ENCODE measurements around the gene TIAL1. TPM values are rescaled to one million over a fixed set of nuclear protein-coding genes. Genes with fewer than 3 reads are reported as not detected.
"Not testable (repeated sequence)": the region's sequence is repeated elsewhere in the genome, so short reads cannot be mapped to it uniquely, and the experiment has no call there.

TIAL1 gene
- total and polyA plus RNA-seq, 2 experiments from 2014 or later, result 92.6 to 131 TPM

DNA sequence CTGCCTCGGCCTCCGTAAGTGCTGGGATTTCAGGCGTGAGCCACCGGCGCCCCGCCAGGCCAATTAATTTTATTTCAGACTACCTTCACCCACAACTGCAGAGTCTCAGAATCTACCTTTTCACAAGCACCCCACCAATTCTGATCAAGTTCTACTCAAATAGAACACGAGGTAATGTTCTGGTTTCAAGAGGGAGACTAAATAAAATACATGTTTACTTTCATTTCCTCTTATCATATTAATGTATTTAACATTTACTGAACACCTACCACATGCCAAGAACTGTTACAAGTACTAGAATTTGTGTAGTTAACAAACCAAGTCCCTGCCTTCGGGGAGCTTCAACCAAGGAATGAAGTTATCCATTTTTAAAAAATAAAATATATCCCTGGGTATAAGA lies 28.8 kb downstream of the TIAL1 start:
- H3K4me1 ChIP-seq (ENCODE audit: insufficient read depth), result no peaks in the 10 kb centered on the region
- no peaks in the 10 kb centered on the region for H3K36me3 ChIP-seq (ENCODE audit: insufficient read depth)
- no peak overlapping the region for H3K4me3 Mint-ChIP-seq
- DNase-seq (ENCODE audit: low spot score) (no peak), ATAC-seq (peak; percentile 38; the same call in 1 of the 3 replicates)
- H3F3A ChIP-seq (replicated peaks; ENCODE audit: low read depth), result no peaks in the 10 kb centered on the region
- TF ChIP-seq ETS1 (IDR thresholded peaks at IDR 0.05), result no peak
- TF ChIP-seq, protein P1, sequence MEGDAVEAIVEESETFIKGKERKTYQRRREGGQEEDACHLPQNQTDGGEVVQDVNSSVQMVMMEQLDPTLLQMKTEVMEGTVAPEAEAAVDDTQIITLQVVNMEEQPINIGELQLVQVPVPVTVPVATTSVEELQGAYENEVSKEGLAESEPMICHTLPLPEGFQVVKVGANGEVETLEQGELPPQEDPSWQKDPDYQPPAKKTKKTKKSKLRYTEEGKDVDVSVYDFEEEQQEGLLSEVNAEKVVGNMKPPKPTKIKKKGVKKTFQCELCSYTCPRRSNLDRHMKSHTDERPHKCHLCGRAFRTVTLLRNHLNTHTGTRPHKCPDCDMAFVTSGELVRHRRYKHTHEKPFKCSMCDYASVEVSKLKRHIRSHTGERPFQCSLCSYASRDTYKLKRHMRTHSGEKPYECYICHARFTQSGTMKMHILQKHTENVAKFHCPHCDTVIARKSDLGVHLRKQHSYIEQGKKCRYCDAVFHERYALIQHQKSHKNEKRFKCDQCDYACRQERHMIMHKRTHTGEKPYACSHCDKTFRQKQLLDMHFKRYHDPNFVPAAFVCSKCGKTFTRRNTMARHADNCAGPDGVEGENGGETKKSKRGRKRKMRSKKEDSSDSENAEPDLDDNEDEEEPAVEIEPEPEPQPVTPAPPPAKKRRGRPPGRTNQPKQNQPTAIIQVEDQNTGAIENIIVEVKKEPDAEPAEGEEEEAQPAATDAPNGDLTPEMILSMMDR (conservative IDR thresholded peaks at IDR 0.05; ENCODE audit: low read depth in 2 of 2), result peak in 1 of 2 experiments; percentile 26; a peak in 2 of 4 replicates
- H2AFZ ChIP-seq, result no peak overlapping the region
- H3K79me2 ChIP-seq (replicated peaks; ENCODE audit: insufficient read depth), result no peaks in the 10 kb centered on the region
- H3K4me3 ChIP-seq, result no peak overlapping the region
- H3K4me2 ChIP-seq, result no peak overlapping the region
- peaks cover 9% of the 10 kb centered on the region for H3K27me3 Mint-ChIP-seq (ENCODE audit: insufficient read depth, low read depth, poor library complexity)
- H3K9me2 ChIP-seq (ENCODE audit: insufficient read depth), result no peaks in the 10 kb centered on the region
- no peaks in the 10 kb centered on the region for H3K4me1 Mint-ChIP-seq
- no peak overlapping the region for H3K27ac ChIP-seq (ENCODE audit: low read depth)
- H3K27me3 ChIP-seq (ENCODE audit: insufficient read depth), result no peaks in the 10 kb centered on the region
- H4K20me1 ChIP-seq (replicated peaks; ENCODE audit: insufficient read depth), result no peaks in the 10 kb centered on the region
- peaks cover 5% of the 10 kb centered on the region; the same call in 2 of the 3 replicates for H3K36me3 Mint-ChIP-seq (ENCODE audit: low read depth)
- no peak overlapping the region for H3K27ac Mint-ChIP-seq
- no peaks in the 10 kb centered on the region for H3K9me3 Mint-ChIP-seq

DNA sequence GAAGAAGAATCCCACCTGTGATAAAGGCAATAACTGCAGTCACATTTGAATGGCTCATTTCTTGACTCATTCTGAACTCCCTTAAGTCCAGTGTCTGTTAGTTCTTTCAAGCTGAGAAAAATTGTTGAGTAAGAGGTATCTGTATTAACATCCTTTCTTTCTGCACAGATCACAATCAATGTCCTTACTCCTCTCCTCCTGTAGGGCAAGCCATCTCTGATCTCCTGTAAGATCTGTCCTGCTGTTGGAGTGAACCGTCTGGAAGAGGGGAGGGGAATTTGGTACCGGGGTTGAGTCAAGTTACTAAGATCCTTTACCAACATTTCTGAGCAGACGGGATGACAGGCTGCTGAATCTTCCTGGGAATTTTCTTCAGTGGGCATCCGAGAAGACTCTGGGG lies 34.7 kb downstream of the TIAL1 start:
- Histone ChIP-seq H3K27me3 (ENCODE audit: insufficient read depth) (no peaks in the 10 kb centered on the region), H4K20me1 (replicated peaks; ENCODE audit: insufficient read depth) (no peaks in the 10 kb centered on the region), H2AFZ (no peak overlapping the region), H3K27ac (ENCODE audit: low read depth) (no peak overlapping the region), H3K4me2 (no peak overlapping the region), H3F3A (replicated peaks; ENCODE audit: low read depth) (no peaks in the 10 kb centered on the region), H3K36me3 (ENCODE audit: insufficient read depth) (no peaks in the 10 kb centered on the region), H3K79me2 (replicated peaks; ENCODE audit: insufficient read depth) (no peaks in the 10 kb centered on the region), H3K4me3 (no peak overlapping the region), H3K9me2 (ENCODE audit: insufficient read depth) (no peaks in the 10 kb centered on the region), H3K4me1 (ENCODE audit: insufficient read depth) (no peaks in the 10 kb centered on the region)
- DNase-seq (ENCODE audit: low spot score) (no peak), ATAC-seq (no peak)
- TF ChIP-seq, protein P2, sequence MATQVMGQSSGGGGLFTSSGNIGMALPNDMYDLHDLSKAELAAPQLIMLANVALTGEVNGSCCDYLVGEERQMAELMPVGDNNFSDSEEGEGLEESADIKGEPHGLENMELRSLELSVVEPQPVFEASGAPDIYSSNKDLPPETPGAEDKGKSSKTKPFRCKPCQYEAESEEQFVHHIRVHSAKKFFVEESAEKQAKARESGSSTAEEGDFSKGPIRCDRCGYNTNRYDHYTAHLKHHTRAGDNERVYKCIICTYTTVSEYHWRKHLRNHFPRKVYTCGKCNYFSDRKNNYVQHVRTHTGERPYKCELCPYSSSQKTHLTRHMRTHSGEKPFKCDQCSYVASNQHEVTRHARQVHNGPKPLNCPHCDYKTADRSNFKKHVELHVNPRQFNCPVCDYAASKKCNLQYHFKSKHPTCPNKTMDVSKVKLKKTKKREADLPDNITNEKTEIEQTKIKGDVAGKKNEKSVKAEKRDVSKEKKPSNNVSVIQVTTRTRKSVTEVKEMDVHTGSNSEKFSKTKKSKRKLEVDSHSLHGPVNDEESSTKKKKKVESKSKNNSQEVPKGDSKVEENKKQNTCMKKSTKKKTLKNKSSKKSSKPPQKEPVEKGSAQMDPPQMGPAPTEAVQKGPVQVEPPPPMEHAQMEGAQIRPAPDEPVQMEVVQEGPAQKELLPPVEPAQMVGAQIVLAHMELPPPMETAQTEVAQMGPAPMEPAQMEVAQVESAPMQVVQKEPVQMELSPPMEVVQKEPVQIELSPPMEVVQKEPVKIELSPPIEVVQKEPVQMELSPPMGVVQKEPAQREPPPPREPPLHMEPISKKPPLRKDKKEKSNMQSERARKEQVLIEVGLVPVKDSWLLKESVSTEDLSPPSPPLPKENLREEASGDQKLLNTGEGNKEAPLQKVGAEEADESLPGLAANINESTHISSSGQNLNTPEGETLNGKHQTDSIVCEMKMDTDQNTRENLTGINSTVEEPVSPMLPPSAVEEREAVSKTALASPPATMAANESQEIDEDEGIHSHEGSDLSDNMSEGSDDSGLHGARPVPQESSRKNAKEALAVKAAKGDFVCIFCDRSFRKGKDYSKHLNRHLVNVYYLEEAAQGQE (IDR thresholded peaks at IDR 0.05; ENCODE audit: unreplicated experiment), result no peak
- TF ChIP-seq ZNF331 (CRISPR knock-in tag; IDR thresholded peaks at IDR 0.05; ENCODE audit: low read depth), result no peak
- no peak for TF ChIP-seq ZNF114 (CRISPR knock-in tag; IDR thresholded peaks at IDR 0.05)
- no peak for TF ChIP-seq ETS1 (IDR thresholded peaks at IDR 0.05)
- TF ChIP-seq, protein P1 (conservative IDR thresholded peaks at IDR 0.05; ENCODE audit: low read depth in 2 of 2), result no peak
- TF ChIP-seq EZH2 (IDR thresholded peaks at IDR 0.05; ENCODE audit: low read depth, unreplicated experiment), result no peak
- TF ChIP-seq CREB1 (CRISPR knock-in tag; IDR thresholded peaks at IDR 0.05; ENCODE audit: low read depth), result no peak
- no peak for TF ChIP-seq NANOG (IDR thresholded peaks at IDR 0.05; ENCODE audit: borderline replicate concordance)
- no peak for TF ChIP-seq STAT1 (IDR thresholded peaks at IDR 0.05; ENCODE audit: unreplicated experiment)
- Mint-ChIP-seq H3K27ac (no peak overlapping the region), H3K27me3 (ENCODE audit: insufficient read depth, low read depth, poor library complexity) (peaks cover 10% of the 10 kb centered on the region), H3K36me3 (ENCODE audit: low read depth) (peaks cover 3% of the 10 kb centered on the region; the same call in 2 of the 3 replicates), H3K4me3 (no peak overlapping the region), H3K4me1 (no peaks in the 10 kb centered on the region), H3K9me3 (peaks cover 10% of the 10 kb centered on the region; the same call in 2 of the 3 replicates)

- H3F3A ChIP-seq (replicated peaks; ENCODE audit: low read depth); H3K27me3 ChIP-seq (ENCODE audit: insufficient read depth); H3K27ac Mint-ChIP-seq; H2AFZ ChIP-seq; H3K4me1 Mint-ChIP-seq; H3K4me3 ChIP-seq; H3K27ac ChIP-seq (ENCODE audit: low read depth); H3K36me3 Mint-ChIP-seq (ENCODE audit: low read depth); ATAC-seq; H3K4me3 Mint-ChIP-seq; H3K79me2 ChIP-seq (replicated peaks; ENCODE audit: insufficient read depth); H3K36me3 ChIP-seq (ENCODE audit: insufficient read depth); H3K4me1 ChIP-seq (ENCODE audit: insufficient read depth); DNase-seq (ENCODE audit: low spot score); H3K9me2 ChIP-seq (ENCODE audit: insufficient read depth); H4K20me1 ChIP-seq (replicated peaks; ENCODE audit: insufficient read depth); H3K27me3 Mint-ChIP-seq (ENCODE audit: insufficient read depth, low read depth, poor library complexity); H3K4me2 ChIP-seq: not testable (repeated sequence)
- peaks cover 10% of the 10 kb centered on the region; the same call in 2 of the 3 replicates for H3K9me3 Mint-ChIP-seq
Measured at GRCh38 chr10:119559511-119559910, 37.3 kb downstream of the TIAL1 start.
